ENCODE results near the gene FAM110D. TPM values are rescaled to one million over a fixed set of nuclear protein-coding genes. Genes with fewer than 3 reads are reported as not detected.

Gene FAM110D
- total RNA-seq, 1 donor from 2014 or later = not detected

GRCh38 chr1:26184883-26185282 lies 26.0 kb downstream of the FAM110D start:
- no peaks in the 10 kb centered on the region for H3K27me3 ChIP-seq (ENCODE audit: control insufficient read depth, insufficient read depth, low read length)
- H3K36me3 ChIP-seq (ENCODE audit: control insufficient read depth, insufficient read depth, low read length) = peaks cover 51% of the 10 kb centered on the region
- H3K4me3 ChIP-seq (ENCODE audit: low read depth, low read length) = no peak overlapping the region
- no peak for DNase-seq (ENCODE audit: low read depth)
- TF ChIP-seq CTCF (IDR thresholded peaks at IDR 0.05; ENCODE audit: insufficient read depth, low read length, severe bottlenecking) = no peak
- no peak for FAIRE-seq

- Histone ChIP-seq H3K36me3 (ENCODE audit: control insufficient read depth, insufficient read depth, low read length) (peaks cover 36% of the 10 kb centered on the region), H3K27me3 (ENCODE audit: control insufficient read depth, insufficient read depth, low read length) (no peaks in the 10 kb centered on the region), H3K4me3 (ENCODE audit: low read depth, low read length) (no peak overlapping the region)
- no peak for TF ChIP-seq CTCF (IDR thresholded peaks at IDR 0.05; ENCODE audit: insufficient read depth, low read length, severe bottlenecking)
- FAIRE-seq (no peak), DNase-seq (ENCODE audit: low read depth) (no peak)
Measured at GRCh38 chr1:26187882-26188281, 29.0 kb downstream of the FAM110D start.

- no peak for FAIRE-seq
- DNase-seq (ENCODE audit: low read depth) = no peak
Measured at GRCh38 chr1:26188477-26188876, 29.6 kb downstream of the FAM110D start.

GRCh38 chr1:26189331-26189730 lies 30.5 kb downstream of the FAM110D start:
- no peak for TF ChIP-seq CTCF (IDR thresholded peaks at IDR 0.05; ENCODE audit: insufficient read depth, low read length, severe bottlenecking)
- H3K27me3 ChIP-seq (ENCODE audit: control insufficient read depth, insufficient read depth, low read length) = no peaks in the 10 kb centered on the region
- no peak overlapping the region for H3K4me3 ChIP-seq (ENCODE audit: low read depth, low read length)
- DNase-seq (ENCODE audit: low read depth) = no peak
- FAIRE-seq = no peak
- peaks cover 25% of the 10 kb centered on the region for H3K36me3 ChIP-seq (ENCODE audit: control insufficient read depth, insufficient read depth, low read length)

More at GRCh38 chr1:26188477-26188876, 29.6 kb downstream of the FAM110D start:
- Histone ChIP-seq H3K36me3 (ENCODE audit: control insufficient read depth, insufficient read depth, low read length) (peaks cover 30% of the 10 kb centered on the region), H3K27me3 (ENCODE audit: control insufficient read depth, insufficient read depth, low read length) (no peaks in the 10 kb centered on the region), H3K4me3 (ENCODE audit: low read depth, low read length) (no peak overlapping the region)
- TF ChIP-seq CTCF (IDR thresholded peaks at IDR 0.05; ENCODE audit: insufficient read depth, low read length, severe bottlenecking) = no peak

GRCh38 chr1:26189751-26190275 lies 30.9 kb downstream of the FAM110D start:
- FAIRE-seq = no peak
- no peak for TF ChIP-seq CTCF (IDR thresholded peaks at IDR 0.05; ENCODE audit: insufficient read depth, low read length, severe bottlenecking)
- DNase-seq (ENCODE audit: low read depth) = no peak
- H3K4me3 ChIP-seq (ENCODE audit: low read depth, low read length) = no peak overlapping the region
- H3K36me3 ChIP-seq (ENCODE audit: control insufficient read depth, insufficient read depth, low read length) = peaks cover 21% of the 10 kb centered on the region
- no peaks in the 10 kb centered on the region for H3K27me3 ChIP-seq (ENCODE audit: control insufficient read depth, insufficient read depth, low read length)

- FAIRE-seq (no peak), DNase-seq (ENCODE audit: low read depth) (peak; percentile 42)
- peaks cover 19% of the 10 kb centered on the region for H3K36me3 ChIP-seq (ENCODE audit: control insufficient read depth, insufficient read depth, low read length)
- no peaks in the 10 kb centered on the region for H3K27me3 ChIP-seq (ENCODE audit: control insufficient read depth, insufficient read depth, low read length)
- peak; percentile 14 for TF ChIP-seq CTCF (IDR thresholded peaks at IDR 0.05; ENCODE audit: insufficient read depth, low read length, severe bottlenecking)
- H3K4me3 ChIP-seq (ENCODE audit: low read depth, low read length) = no peak within 1 kb of the TSS
Measured at GRCh38 chr1:26190373-26190987, 31.6 kb downstream of the FAM110D start, which contains the start of gene CATSPER4. Gene CATSPER4 (plus strand): TSS chr1:26190602. CDS start chr1:26190628, 26 bp downstream.
